RWPE2 (cell line): Measurements from ENCODE around the gene GAS7.

ENCODE experiments used
- ATAC-seq: fragments of 200-7000 bp; cut with Tn5 transposase; 3 replicates; pipeline ENCODE4 v1.9.1; 2021; ENCODE audit warnings: low read depth
- DNase-seq: peaks from one replicate; pipeline ENCODE4 v3.0.0-alpha.2; 2020; ENCODE audit warnings: low spot score
- H3K27ac ChIP-seq: fragments of 450-650 bp; 2 replicates; pipeline ENCODE4 v1.5.1; 2017; ENCODE audit warnings: mild to moderate bottlenecking; ENCODE audit not compliant: poor library complexity, severe bottlenecking
- H3K27me3 ChIP-seq: fragments of 250-450 bp; sonication (Bioruptor Pico); 2 replicates; pipeline ENCODE4 v1.5.1; 2021; ENCODE audit warnings: mild to moderate bottlenecking, moderate library complexity; ENCODE audit not compliant: insufficient read depth, poor library complexity, severe bottlenecking
- H3K36me3 ChIP-seq: fragments of 250-450 bp; sonication (Bioruptor Pico); 2 replicates; pipeline ENCODE4 v1.5.1; 2020; ENCODE audit warnings: low read depth, mild to moderate bottlenecking, moderate library complexity
- H3K4me1 ChIP-seq: fragments of 250-450 bp; sonication (Bioruptor Pico); 2 replicates; pipeline ENCODE4 v1.5.1; 2021; ENCODE audit warnings: mild to moderate bottlenecking, moderate library complexity; ENCODE audit not compliant: insufficient read depth, poor library complexity, severe bottlenecking
- H3K4me3 ChIP-seq: fragments of 250-450 bp; sonication (Bioruptor Pico); 2 replicates; pipeline ENCODE4 v1.5.1; 2021; ENCODE audit warnings: mild to moderate bottlenecking, moderate library complexity; ENCODE audit not compliant: severe bottlenecking
- H3K9me3 ChIP-seq: fragments of 250-450 bp; sonication (Bioruptor Pico); 2 replicates; pipeline ENCODE4 v1.5.1; 2021; ENCODE audit warnings: mild to moderate bottlenecking, moderate library complexity; ENCODE audit not compliant: severe bottlenecking
- TF ChIP-seq, protein P1 (sequence below): fragments of 450-650 bp; IDR thresholded peaks from one replicate; pipeline ENCODE4 v1.5.1; 2017; ENCODE audit warnings: mild to moderate bottlenecking, moderate library complexity; ENCODE audit not compliant: poor library complexity, severe bottlenecking

The GAS7 gene

DNA sequence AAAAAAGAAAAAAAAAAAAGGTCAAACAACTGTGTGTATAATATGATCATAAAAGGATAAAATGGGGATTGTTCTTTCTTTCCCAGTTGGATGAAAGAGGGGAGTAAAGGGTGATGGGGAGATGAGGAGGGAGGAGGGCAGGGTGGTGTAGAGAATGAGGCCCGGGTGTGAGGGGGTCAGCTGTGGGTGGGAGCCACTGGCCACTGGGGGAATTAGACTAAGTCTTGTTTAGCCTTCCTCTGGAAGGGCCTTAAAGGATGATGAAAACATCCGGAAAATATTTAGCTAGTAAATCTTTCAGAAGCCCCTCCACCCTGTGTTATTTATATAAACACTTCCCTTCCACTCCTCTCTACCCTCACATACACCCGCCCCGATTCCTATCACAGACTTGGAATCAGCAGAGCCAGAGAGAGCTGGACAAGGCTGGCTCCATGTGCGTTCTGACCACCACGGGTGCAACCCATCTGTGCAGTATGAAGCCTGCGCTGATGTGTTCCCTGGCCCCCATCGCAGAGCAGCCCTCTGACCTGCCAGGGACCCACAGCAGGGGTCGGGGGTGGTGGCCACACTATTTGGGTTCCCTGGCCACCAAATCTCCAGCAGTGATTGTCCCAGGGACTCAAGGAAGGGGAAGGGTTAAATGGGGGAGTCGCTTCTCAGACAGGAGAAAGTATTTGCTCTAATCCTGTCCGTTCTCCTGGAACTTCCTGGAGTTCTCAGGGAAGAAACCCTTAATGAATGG lies 72.7 kb downstream of the GAS7 start:
- no peak for DNase-seq
- H3K27ac ChIP-seq, result no peak overlapping the region
- TF ChIP-seq, protein P1, sequence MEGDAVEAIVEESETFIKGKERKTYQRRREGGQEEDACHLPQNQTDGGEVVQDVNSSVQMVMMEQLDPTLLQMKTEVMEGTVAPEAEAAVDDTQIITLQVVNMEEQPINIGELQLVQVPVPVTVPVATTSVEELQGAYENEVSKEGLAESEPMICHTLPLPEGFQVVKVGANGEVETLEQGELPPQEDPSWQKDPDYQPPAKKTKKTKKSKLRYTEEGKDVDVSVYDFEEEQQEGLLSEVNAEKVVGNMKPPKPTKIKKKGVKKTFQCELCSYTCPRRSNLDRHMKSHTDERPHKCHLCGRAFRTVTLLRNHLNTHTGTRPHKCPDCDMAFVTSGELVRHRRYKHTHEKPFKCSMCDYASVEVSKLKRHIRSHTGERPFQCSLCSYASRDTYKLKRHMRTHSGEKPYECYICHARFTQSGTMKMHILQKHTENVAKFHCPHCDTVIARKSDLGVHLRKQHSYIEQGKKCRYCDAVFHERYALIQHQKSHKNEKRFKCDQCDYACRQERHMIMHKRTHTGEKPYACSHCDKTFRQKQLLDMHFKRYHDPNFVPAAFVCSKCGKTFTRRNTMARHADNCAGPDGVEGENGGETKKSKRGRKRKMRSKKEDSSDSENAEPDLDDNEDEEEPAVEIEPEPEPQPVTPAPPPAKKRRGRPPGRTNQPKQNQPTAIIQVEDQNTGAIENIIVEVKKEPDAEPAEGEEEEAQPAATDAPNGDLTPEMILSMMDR, result no peak
- H3K27me3 ChIP-seq, result no peaks in the 10 kb centered on the region
- no peaks in the 10 kb centered on the region for H3K4me1 ChIP-seq
- ATAC-seq, result no peak
- H3K36me3 ChIP-seq, result no peaks in the 10 kb centered on the region
- H3K9me3 ChIP-seq, result no peaks in the 10 kb centered on the region
- no peak overlapping the region for H3K4me3 ChIP-seq

DNA sequence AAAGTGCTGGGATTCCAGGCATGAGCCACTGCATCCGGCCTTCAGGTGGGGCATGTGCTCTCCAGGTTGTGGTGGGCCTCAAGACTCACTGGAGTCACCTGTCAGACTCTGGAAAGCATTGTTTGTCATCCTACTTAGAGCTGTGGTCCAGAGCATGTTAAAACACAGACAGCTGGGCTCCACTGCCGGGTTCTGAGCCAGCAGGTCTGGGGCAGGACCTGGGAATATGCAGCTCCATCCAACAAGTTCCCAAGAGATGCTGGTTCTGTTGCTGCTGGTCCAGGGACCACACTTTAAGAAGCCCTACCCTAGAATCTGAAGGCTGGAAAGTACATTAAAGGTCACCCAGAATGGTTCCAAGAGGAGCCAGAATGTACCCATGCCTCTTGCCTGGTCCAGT lies 75.3 kb downstream of the GAS7 start:
- DNase-seq, result no peak

DNA sequence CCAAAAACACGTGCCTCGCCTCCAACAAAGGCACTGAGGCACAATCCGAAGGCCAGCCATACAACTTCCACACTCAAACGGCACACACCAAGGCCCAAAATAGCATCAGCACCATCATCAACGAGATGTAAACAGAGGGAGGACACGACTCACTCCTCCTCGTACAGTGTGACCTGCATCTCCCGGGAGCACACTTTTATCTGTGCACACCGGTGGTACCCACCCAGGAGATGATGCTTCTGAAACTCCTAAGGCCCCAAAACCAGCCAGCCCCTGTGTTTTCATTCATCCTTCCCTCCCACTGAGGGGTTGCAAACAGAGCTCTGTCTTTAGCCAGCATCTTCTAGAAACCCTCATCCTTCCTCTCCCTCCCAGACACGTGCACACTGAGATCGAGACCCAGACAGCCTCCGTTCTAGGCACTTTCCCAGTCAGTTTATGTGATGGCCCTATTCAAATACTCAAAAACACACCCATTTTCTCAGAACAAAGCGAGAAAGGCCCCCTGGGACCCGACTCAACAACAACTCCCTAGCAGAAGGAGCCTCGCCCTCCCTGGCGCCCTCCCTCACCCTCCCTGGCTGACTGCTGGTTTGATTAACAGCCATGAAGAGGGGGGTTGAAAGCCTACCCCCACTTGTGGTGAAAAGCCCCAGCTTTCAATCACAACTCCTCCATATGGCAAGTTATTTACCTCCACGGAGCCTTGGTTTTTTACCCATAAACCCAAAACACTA lies 76.3 kb downstream of the GAS7 start:
- H3K4me3 ChIP-seq, result no peak overlapping the region
- no peaks in the 10 kb centered on the region for H3K27me3 ChIP-seq
- ATAC-seq (no peak), DNase-seq (no peak)
- no peak overlapping the region for H3K27ac ChIP-seq
- TF ChIP-seq, protein P1, result no peak
- peaks cover 13% of the 10 kb centered on the region for H3K4me1 ChIP-seq
- H3K9me3 ChIP-seq, result no peaks in the 10 kb centered on the region
- H3K36me3 ChIP-seq, result no peaks in the 10 kb centered on the region

More for the DNA sequence above, 75.3 kb downstream of the GAS7 start:
- no peak overlapping the region for H3K4me3 ChIP-seq
- H3K36me3 ChIP-seq, result no peaks in the 10 kb centered on the region
- TF ChIP-seq, protein P1, result no peak
- H3K9me3 ChIP-seq, result no peaks in the 10 kb centered on the region
- no peak overlapping the region for H3K27ac ChIP-seq
- no peaks in the 10 kb centered on the region for H3K27me3 ChIP-seq
- ATAC-seq, result no peak
- H3K4me1 ChIP-seq, result peaks cover 13% of the 10 kb centered on the region

DNA sequence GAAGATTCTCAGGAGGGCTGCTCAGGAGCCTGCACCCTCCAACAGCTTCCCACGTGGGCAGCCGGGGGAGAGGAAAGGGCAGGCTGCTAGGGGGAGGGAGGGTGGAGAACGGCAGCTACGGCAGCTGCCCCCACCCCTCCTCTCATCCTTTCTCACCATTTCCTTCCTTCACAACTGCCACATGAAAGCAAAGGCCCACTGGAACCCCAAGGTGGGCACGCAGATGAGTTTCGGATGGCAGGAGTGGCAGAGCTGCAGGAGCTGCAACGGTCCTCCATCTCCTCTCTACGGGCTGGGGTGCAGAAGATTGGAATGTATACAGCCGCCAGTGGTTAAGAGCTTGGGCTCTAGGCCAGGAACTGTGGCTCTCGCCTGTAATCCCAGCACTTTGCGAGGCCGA lies 77.7 kb downstream of the GAS7 start:
- Histone ChIP-seq H3K9me3 (no peaks in the 10 kb centered on the region), H3K36me3 (no peaks in the 10 kb centered on the region), H3K4me1 (peaks cover 13% of the 10 kb centered on the region), H3K4me3 (no peak overlapping the region), H3K27me3 (no peaks in the 10 kb centered on the region), H3K27ac (no peak overlapping the region)
- ATAC-seq, result no peak
- TF ChIP-seq, protein P1, result no peak
- DNase-seq, result no peak

DNA sequence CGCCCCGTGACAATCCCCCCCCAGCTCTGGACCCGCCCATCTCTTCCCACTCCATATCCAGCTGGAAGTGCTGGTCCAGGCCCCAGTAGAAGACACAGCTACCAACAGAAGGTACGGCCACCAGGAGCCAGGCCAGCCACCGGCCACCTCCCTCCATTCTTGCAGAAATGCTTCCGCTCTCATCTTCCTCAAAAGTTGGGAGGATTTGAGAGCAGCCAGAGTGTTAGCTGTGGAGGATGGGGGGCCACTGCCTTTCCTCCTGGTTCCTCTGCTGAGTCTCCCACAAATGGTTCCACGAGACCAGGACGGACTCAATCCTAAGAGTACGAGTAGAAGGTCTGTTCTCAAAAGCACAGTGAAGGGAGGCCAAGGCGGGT lies 78.3 kb downstream of the GAS7 start:
- H3K27ac ChIP-seq, result no peak overlapping the region
- DNase-seq (no peak), ATAC-seq (no peak)
- peaks cover 19% of the 10 kb centered on the region for H3K4me1 ChIP-seq
- H3K4me3 ChIP-seq, result no peak overlapping the region
- TF ChIP-seq, protein P1, result no peak
- no peaks in the 10 kb centered on the region for H3K36me3 ChIP-seq
- no peaks in the 10 kb centered on the region for H3K9me3 ChIP-seq
- H3K27me3 ChIP-seq, result no peaks in the 10 kb centered on the region
